Naive B cell (primary cell): ENCODE data around the gene RNF180. TPM values are rescaled to one million over a fixed set of nuclear protein-coding genes. Genes with fewer than 3 reads are reported as not detected.
A peak's percentile ranks its signal among the peaks of the same experiment; 100 is the strongest.

Experiments used
- ATAC-seq, 2 donors: fragments of 150-1000 bp; cut with Tn5 transposase; 2 replicates each; pipeline ENCODE4 v1.10.0; 2021; ENCODE audit warnings: low read depth in 2 of 2, mild to moderate bottlenecking in 2 of 2, moderate library complexity in 2 of 2
- DNase-seq: peaks from one replicate; pipeline ENCODE4 v3.0.0; 2022
- H3K27ac Mint-ChIP-seq, 6 donors: one replicate each; pipeline ENCODE4 v1.8.0; 2020 to 2022; ENCODE audit warnings: mild to moderate bottlenecking in 6 of 6, mixed read lengths in 6 of 6, moderate library complexity in 5 of 6, inconsistent platforms in 2 of 6
- H3K27me3 Mint-ChIP-seq, 3 donors: one replicate each; pipeline ENCODE4 v1.8.0; 2021 to 2022; ENCODE audit warnings: mixed read lengths in 3 of 3, mild to moderate bottlenecking in 1 of 3
- H3K36me3 Mint-ChIP-seq, 2 donors: one replicate each; pipeline ENCODE4 v1.8.0; 2020 to 2022; ENCODE audit warnings: mixed read lengths in 2 of 2, inconsistent platforms in 1 of 2, mild to moderate bottlenecking in 1 of 2
- H3K4me1 Mint-ChIP-seq, 3 donors: one replicate each; pipeline ENCODE4 v1.8.0; 2020 to 2022; ENCODE audit warnings: mixed read lengths in 3 of 3, inconsistent platforms in 1 of 3, mild to moderate bottlenecking in 1 of 3, moderate library complexity in 1 of 3
- H3K4me3 Mint-ChIP-seq, 8 donors: one replicate each; pipeline ENCODE4 v1.8.0; 2020 to 2022; ENCODE audit warnings: mild to moderate bottlenecking in 8 of 8, mixed read lengths in 8 of 8, moderate library complexity in 8 of 8, inconsistent platforms in 2 of 8
- H3K9me3 Mint-ChIP-seq, 7 donors: one replicate each; pipeline ENCODE4 v1.8.0; 2020 to 2022; ENCODE audit warnings: mixed read lengths in 7 of 7, mild to moderate bottlenecking in 5 of 7, inconsistent platforms in 2 of 7, moderate library complexity in 1 of 7
- polyA plus RNA-seq, 6 donors: library from polyadenylated mRNA; unstranded; fragments of 300-500 nt; fragmentation: Illumina TruSeq; gene quantifications; one replicate each; pipeline ENCODE4 v1.2.3, GENCODE V29; 2021; ENCODE audit warnings: low read depth in 6 of 6

The RNF180 gene, protein sequence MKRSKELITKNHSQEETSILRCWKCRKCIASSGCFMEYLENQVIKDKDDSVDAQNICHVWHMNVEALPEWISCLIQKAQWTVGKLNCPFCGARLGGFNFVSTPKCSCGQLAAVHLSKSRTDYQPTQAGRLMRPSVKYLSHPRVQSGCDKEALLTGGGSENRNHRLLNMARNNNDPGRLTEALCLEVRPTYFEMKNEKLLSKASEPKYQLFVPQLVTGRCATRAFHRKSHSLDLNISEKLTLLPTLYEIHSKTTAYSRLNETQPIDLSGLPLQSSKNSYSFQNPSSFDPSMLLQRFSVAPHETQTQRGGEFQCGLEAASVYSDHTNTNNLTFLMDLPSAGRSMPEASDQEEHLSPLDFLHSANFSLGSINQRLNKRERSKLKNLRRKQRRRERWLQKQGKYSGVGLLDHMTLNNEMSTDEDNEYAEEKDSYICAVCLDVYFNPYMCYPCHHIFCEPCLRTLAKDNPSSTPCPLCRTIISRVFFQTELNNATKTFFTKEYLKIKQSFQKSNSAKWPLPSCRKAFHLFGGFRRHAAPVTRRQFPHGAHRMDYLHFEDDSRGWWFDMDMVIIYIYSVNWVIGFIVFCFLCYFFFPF
- not detected for polyA plus RNA-seq

DNA sequence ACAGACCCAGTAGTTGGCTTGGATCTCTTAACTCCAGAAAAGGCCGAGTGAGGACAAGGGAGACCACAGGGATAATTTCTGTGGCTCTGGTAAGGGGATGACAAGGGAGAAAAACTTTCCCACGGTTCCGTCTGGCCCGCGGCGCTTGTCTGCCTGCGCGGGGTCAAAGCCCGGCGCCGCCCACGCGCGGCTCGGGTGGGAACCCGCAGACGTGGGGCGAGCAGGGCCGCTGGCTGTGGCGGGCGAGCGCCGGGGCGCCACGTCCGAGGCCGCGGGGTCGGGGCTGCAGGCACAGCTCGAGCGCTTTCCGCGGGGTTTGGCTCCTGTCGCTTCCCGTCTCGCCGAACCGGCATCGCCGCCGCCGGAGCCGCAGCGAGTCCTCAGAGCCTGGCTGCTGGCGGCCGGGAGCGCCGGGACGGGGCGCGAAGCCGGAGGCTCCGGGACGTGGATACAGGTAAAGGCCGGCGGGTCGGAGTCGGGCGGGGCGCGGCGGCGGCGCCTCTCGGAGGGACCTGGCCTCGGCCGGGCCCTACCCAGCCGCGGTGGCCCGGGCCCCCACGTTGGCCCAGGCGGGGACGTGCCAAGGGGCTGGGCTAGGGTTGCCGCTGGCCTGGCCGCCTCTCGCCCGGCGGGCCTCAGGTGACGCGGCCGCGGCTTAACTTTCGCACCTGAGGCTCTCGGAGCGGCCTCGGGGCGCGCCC lies at the start of gene RNF180:
Gene RNF180, plus strand, starts transcription at position 344 of the 701 bp plus-strand sequence. CDS start 34,965 bp downstream, outside the sequence.
- DNase-seq (no peak), ATAC-seq (peak in 1 of 2 donors; percentile 20)
- Mint-ChIP-seq H3K27ac (no peak within 1 kb of the TSS), H3K27me3 (peaks cover 22 to 35% (median 27%) of the 10 kb centered on the region in 3 donors), H3K9me3 (peaks cover 0 to 12% (median 4%) of the 10 kb centered on the region in 7 donors), H3K36me3 (peaks cover 4 to 8% of the 10 kb centered on the region in 2 donors), H3K4me3 (peak within 1 kb of the TSS; percentile 8 to 79 (median 68)), H3K4me1 (peaks cover 6 to 17% (median 17%) of the 10 kb centered on the region in 3 donors)

DNA sequence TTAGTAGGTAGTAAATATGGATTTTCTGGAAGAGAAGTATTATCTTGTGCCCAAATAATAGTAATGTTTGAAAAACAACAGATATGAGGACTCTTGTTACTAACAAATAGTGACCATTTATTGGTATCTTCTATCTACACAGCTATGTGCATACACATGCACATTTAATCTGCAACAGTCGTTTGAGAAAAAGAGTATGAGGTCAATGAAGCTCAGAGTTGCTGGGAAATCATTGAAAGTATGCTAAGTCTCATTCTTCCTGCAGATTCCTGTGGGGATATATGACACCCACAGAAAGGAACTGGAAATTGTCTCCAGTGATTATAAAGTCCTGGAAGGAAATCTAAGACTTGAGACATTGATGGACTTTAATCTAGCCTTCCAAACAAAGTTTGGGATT lies 40.1 kb upstream of the RNF180 start:
- no peak for ATAC-seq
- DNase-seq, result no peak

DNA sequence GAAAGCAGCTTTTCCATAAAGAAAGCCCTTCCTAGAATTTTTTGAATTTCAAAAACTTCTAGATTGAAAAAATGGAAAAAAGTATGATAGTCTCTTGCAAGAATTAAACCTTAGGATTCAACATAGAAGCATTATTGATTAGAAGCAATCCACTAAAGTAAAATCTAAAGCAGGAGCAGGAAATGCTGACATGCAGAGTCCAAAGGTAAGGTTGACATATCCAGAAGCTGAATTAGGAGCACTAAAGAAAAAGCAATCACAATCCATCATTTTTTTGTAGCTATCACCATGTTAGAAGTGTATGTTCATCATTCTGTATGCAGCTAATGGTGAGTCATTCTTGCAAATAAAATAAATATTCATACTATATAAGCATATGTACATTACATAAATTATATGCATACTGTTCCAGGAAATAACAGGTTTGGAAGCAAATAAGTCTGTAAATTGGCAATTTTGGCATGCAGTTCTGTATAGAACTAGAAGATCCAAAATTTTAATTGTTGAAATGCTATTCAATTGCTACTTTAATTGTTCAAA lies 39.4 kb upstream of the RNF180 start:
- Mint-ChIP-seq H3K36me3 (no peaks in the 10 kb centered on the region), H3K4me3 (no peak overlapping the region), H3K27me3 (no peaks in the 10 kb centered on the region), H3K27ac (no peak overlapping the region), H3K4me1 (no peaks in the 10 kb centered on the region), H3K9me3 (peaks cover 0 to 6% (median 0%) of the 10 kb centered on the region in 7 donors)
- ATAC-seq (no peak), DNase-seq (no peak)

More for the DNA sequence above, 40.1 kb upstream of the RNF180 start:
- no peaks in the 10 kb centered on the region for H3K4me1 Mint-ChIP-seq
- H3K9me3 Mint-ChIP-seq, result peaks cover 0 to 6% (median 1%) of the 10 kb centered on the region in 7 donors
- no peaks in the 10 kb centered on the region for H3K27me3 Mint-ChIP-seq
- H3K36me3 Mint-ChIP-seq, result no peaks in the 10 kb centered on the region
- H3K27ac Mint-ChIP-seq, result no peak overlapping the region
- H3K4me3 Mint-ChIP-seq, result no peak overlapping the region

DNA sequence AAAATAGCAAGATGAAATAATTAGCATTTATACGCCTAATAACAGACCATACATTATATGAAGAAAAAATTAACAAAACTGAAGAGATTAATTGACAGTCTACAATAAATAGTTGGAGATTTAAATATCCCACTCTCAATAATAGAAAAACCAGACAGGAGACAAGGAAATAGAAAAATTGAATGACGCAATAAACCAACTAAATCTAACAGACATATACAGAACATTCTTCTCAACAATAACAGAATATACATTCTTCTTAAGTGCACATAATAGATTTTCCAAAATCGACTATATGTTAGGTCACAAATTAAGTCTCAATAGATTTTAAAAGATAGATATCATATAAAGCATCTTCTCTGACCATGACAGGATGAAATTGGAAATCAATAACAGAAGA lies 25.6 kb upstream of the RNF180 start:
- peaks cover 0 to 27% (median 5%) of the 10 kb centered on the region in 7 donors for H3K9me3 Mint-ChIP-seq
- no peaks in the 10 kb centered on the region for H3K27me3 Mint-ChIP-seq
- no peak overlapping the region for H3K27ac Mint-ChIP-seq
- no peak overlapping the region for H3K4me3 Mint-ChIP-seq
- no peak for ATAC-seq
- no peaks in the 10 kb centered on the region for H3K36me3 Mint-ChIP-seq
- no peak for DNase-seq
- H3K4me1 Mint-ChIP-seq, result no peaks in the 10 kb centered on the region

DNA sequence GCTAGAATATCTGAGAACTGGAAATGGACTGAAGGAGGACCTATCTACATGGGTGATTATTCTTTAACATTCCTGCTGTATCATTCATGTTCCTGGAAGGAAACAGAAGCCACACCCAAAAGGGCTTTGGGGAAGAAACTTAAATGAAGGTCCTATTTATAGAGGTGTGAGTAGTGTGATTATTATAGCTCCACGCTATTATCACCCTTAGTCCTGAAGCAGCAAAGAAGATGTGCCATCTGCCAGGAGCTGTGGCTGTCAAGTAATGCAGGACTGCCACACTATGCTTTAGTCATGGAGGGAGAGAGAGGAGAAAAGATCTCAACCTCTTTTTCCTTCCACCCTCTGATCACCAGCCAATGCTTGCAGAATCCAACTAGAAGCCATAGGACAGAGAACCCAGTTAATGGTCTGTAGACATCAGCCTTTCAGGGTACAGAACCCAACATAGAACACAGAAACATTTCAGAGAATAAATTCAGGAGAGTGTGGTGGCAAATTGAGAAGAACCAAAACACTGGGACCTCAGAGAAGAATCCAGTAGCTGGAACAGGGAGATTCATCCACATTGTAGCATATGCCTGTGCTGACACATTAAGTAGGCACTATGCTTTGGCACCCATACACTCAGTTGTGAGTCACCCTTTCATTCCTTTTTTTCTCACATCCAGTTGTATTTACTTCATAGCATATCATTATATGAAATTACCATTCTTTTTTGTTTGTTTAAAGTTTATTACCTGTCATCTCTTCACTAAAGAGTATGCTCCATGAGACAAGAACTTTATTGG lies 21.0 kb upstream of the RNF180 start:
- H3K9me3 Mint-ChIP-seq, result peaks cover 0 to 12% (median 0%) of the 10 kb centered on the region in 7 donors
- no peak for ATAC-seq

DNA sequence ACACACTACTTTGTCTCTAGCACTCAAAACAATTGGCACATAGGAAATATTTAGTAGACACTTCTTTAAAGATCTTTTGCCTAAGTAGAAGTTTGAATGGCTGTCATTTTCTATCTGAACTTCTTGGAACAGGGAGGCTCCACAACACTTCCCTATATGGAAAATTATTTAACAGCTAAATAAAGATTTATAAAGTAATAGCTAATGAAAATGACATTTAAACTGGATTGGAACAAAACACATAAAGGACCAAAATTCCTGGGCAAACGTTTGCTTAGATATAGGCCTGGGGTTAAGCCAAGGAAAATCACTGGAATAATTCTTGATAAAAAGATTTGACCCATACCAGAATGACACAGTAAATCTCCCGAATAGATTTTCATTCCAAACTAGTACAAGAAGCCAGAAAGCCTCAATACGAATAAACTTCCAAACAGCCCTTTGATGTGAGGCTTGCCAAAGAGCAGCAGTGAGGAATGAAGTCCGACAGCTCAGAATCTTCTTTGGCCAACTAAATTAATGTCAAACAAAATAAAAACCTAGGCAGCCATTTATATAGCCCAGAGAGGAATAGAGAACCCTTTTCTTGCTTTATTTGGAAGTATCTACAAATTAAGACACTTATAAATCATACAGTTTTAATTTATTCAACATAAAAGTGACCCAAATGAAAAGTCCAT lies 20.3 kb upstream of the RNF180 start:
- no peaks in the 10 kb centered on the region for H3K36me3 Mint-ChIP-seq
- no peak overlapping the region for H3K4me3 Mint-ChIP-seq
- no peak for DNase-seq
- H3K9me3 Mint-ChIP-seq, result peaks cover 0 to 9% (median 0%) of the 10 kb centered on the region in 7 donors
- no peak overlapping the region for H3K27ac Mint-ChIP-seq
- H3K27me3 Mint-ChIP-seq, result no peaks in the 10 kb centered on the region
- no peaks in the 10 kb centered on the region for H3K4me1 Mint-ChIP-seq
- no peak for ATAC-seq

More for the DNA sequence above, 21.0 kb upstream of the RNF180 start:
- Mint-ChIP-seq H3K36me3 (no peaks in the 10 kb centered on the region), H3K27ac (no peak overlapping the region), H3K27me3 (no peaks in the 10 kb centered on the region), H3K4me3 (no peak overlapping the region), H3K4me1 (no peaks in the 10 kb centered on the region)
- DNase-seq, result no peak

DNA sequence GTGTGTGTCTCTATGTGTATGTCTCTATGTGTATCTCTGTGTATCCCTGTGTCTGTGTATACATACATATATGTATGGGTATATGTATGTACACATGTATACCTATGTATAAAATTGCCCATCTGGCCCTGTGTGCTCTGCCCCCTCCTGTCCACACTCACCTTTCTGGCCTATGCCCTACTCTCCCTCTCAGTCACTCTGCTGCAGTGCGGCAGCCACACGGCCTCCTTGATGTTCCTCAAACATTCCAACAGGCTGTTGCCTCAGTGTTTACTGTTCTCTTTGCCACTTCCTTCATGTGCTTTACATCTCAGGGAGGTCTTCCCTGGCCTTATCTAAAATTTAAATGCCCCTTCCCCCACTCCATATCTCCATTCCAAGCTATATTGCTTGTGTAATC lies 18.3 kb upstream of the RNF180 start:
- ATAC-seq, result no peak
- DNase-seq, result no peak
- no peaks in the 10 kb centered on the region for H3K27me3 Mint-ChIP-seq

DNA sequence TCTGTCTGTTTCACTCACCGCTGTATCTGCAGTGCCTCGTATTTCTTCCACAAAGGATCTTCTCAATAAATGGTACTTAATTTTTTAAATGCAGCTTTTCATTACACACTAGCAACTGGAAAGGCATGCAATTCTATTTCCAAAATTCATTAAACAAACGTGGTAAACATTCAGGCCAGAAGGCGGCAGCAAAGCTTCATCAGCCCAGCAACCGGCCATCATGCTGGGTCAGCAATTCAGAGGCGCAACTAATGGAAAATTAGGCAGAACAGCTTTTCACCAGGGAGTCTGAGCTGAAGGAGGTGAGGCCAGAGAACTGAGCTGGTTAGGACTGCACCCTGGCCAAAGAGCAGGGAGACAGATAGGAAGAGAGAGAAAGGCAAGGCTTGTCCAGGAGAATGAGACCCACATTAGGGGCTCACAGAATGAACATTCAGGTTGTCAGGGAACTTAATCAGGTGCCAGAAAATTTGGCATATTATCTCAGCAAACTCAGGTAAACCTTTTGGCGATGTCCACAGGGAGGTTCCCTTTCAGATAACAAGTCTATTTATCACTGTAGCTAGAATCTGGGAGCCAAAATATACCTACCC lies 17.7 kb upstream of the RNF180 start:
- Mint-ChIP-seq H3K4me1 (no peaks in the 10 kb centered on the region), H3K36me3 (no peaks in the 10 kb centered on the region)

More for the DNA sequence above, 18.3 kb upstream of the RNF180 start:
- Mint-ChIP-seq H3K27ac (no peak overlapping the region), H3K4me1 (no peaks in the 10 kb centered on the region), H3K36me3 (no peaks in the 10 kb centered on the region), H3K4me3 (no peak overlapping the region), H3K9me3 (peaks cover 0 to 6% (median under 1%) of the 10 kb centered on the region in 7 donors)

DNA sequence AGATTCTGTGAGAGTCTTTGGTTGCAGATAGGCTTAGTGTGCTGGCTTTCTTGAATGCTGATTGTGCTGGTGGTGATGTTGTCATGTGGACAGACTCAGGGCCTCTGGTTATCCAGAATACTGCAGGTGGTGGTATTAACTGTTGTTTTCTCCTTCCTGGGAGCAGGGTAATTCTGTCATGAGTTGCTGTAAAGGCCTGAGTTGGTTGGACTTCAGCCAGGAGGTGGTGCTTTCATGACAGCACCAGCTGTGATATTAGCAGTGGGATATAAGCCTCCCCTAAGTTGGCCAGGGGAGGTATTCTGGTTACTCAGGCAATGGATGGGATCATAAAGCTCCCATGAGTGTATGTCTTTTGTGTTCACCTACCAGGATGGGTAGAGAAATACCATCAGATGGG lies 16.4 kb upstream of the RNF180 start:
- Mint-ChIP-seq H3K27ac (no peak overlapping the region), H3K4me3 (no peak overlapping the region), H3K27me3 (peaks cover 0 to 7% (median 0%) of the 10 kb centered on the region in 3 donors), H3K4me1 (no peaks in the 10 kb centered on the region), H3K36me3 (no peaks in the 10 kb centered on the region), H3K9me3 (peaks cover 0 to 18% (median 8%) of the 10 kb centered on the region in 7 donors)
- ATAC-seq (no peak), DNase-seq (no peak)

More for the DNA sequence above, 17.7 kb upstream of the RNF180 start:
- DNase-seq, result no peak
- Mint-ChIP-seq H3K27me3 (no peaks in the 10 kb centered on the region), H3K9me3 (peaks cover 0 to 6% (median 2%) of the 10 kb centered on the region in 7 donors), H3K27ac (no peak overlapping the region), H3K4me3 (no peak overlapping the region)
- no peak for ATAC-seq

DNA sequence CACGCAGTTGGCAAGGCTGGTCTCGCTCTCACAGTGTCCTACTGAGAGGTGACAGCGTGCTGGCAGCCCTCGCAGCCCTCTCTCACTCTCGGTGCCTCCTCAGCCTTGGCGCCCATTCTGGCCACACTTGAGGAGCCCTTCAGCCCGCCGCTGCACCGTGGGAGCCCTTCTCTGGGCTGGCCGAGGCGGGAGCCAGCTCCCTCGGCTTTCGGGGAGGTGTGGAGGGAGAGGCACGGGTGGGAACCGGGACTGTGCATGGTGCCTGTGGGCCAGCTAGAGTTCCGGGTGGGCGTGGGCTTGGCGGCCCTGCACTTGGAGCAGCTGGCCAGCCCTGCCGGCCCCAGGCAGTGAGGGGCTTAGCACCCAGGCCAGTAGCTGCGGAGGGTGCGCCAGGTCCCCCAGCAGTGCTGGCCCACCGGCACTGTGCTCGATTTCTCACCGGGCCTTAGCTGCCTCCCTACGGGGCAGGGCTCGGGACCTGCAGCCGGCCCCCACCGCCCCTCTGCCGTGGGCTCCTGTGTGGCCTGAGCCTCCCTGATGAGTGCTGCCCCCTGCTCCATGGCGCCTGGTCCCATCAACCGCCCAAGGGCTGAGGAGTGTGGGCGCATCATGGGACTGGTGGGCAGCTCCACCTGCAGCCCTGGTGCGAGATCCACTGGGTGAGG lies 15.7 kb upstream of the RNF180 start:
- peaks cover 0 to 8% (median 0%) of the 10 kb centered on the region in 3 donors for H3K27me3 Mint-ChIP-seq
- peaks cover 4 to 18% (median 9%) of the 10 kb centered on the region in 7 donors for H3K9me3 Mint-ChIP-seq
- H3K4me3 Mint-ChIP-seq, result no peak overlapping the region
- H3K4me1 Mint-ChIP-seq, result no peaks in the 10 kb centered on the region
- ATAC-seq, result no peak
- no peak overlapping the region for H3K27ac Mint-ChIP-seq
- H3K36me3 Mint-ChIP-seq, result no peaks in the 10 kb centered on the region
- DNase-seq, result no peak

DNA sequence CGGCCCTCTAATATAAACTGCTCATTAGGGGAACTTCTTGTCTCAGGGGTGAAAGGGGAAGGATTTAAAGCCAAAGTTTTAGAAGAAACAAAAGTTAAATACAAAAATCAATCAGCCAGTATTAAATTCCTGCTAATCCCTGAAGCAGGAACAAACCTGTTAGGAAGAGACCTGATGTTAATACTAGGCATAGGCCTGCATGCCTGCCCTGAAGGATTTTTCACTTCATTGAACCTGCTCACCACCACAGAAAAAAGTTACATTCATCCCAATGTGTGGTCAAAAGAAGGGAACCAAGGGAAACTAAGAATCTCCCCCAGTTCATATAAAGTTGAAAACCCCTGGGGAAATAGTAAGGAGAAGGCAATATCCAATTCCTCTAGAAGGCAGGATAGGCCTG lies 9.4 kb upstream of the RNF180 start:
- no peak for DNase-seq
- Mint-ChIP-seq H3K27ac (no peak overlapping the region), H3K27me3 (peaks cover 0 to 12% (median 0%) of the 10 kb centered on the region in 3 donors), H3K9me3 (peaks cover 6 to 19% (median 11%) of the 10 kb centered on the region in 7 donors), H3K4me1 (peaks cover 0 to under 1% (median under 1%) of the 10 kb centered on the region in 3 donors), H3K36me3 (no peaks in the 10 kb centered on the region), H3K4me3 (no peak overlapping the region)
- ATAC-seq, result no peak
